GM19328 (cell line): Measurements from ENCODE around the gene CEP68.

ENCODE experiments used
- ATAC-seq: cut with Tn5 transposase; IDR thresholded peaks from one replicate; pipeline ENCODE4 v1.9.1; 2021; ENCODE audit warnings: mild to moderate bottlenecking, moderate library complexity; ENCODE audit not compliant: unreplicated experiment

CEP68 gene

DNA sequence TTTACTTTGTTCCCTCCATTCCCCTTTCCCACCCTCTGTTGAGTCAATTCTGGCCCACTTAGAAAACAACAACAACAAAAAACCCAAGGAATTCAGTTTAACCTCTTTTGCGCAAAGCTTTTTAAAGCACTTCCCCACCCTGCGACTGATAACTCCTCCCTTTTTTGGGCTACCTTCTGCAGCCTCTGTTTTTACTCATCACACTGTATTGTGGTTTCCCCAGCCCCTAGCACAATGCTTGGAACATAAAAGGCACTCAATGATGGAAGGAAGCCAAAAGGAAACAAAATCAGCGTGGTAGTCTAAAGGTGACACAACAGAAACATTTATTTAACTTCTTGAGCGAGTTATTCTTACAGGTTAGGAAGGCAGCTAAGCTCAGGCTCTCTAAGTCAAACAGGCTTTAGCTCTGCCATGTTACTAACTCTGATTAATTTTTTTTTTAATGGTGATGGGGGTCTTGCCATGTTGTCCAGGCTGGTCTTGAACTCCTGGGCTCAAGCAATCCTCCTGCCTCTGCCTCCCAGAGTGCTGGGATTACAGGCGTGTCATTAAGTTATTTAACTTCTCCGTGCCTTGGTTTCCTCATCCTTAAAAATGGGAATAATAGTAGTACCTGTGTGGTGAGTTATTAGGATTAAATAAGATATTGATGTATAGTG lies 1.3 kb downstream of the CEP68 start:
- ATAC-seq = no peak

DNA sequence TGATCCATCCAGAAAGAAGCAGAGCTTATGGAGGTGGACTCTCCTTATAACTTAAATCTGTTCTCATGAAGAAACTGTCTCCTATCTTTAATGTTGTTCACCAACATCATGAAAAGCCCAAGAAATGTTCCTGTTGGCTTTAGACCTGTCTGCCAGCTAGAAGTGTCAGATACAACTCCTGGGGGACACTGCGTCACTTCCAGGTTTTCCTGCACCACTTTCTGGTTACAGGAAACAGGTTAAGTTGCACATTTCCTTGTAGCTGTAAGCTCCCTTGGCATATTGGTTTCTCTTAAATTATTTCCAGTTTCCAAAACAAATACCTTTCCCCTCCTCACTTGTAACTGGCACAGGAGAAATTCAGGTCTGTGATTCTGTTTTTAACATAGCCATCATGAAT lies 2.9 kb downstream of the CEP68 start:
- ATAC-seq = no peak

DNA sequence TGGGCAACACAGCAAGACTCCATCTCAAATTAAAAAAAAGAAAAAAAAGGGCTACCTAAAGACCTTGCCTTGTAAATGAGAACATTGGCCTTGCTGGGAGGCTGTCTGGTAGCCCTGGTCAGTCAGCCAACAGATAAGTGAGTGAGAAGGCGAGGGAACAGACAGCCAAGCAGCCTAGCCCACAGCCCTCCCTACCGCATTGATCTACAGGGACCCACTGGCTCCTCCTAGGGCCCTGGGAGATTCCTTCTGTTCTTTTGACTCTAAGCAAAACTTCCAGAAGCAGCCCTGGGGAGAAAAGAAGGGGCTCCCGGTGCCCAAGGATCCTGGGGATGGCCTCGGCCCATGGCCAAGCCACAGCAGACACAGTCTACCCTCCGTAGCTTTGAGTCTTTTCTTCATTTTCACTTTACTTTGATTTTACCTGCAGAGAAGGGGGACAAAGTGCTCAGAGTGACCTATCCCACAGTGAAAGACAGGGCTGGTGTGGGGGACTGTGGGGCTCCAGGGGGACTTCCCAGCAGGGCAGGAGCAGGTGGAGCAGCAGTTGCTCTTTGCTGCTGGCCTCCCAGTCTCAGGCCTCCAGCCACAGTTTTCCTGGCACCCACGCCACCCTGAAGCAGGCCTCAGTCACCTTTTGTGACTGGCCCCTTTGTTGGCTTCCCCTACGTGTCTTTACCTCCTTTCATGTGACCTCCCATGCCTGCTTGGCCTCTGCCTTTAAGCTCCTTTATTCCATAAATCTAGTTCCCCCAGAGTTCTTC lies 5.1 kb downstream of the CEP68 start:
- no peak for ATAC-seq

DNA sequence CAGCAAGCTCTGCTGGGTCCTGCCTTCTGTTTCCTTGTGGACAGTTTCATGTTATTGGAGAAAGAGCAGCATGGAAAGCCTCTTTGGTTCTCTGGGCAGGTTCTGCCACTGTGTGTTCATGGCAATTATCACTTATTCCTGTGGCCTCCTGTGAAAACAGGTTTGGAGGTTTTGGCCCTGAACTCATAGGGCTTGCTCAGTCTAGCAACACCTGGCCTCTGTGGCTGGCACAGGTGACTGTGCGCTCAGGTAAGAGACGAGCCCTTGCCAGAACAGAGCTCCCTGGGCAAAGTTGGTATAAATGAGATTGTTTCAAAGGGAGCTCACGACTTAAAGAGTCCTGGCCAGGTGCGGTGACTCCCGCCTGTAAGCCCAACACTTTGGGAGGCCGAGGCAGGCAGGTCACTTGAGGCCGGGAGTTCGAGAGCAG lies 5.7 kb downstream of the CEP68 start:
- no peak for ATAC-seq

DNA sequence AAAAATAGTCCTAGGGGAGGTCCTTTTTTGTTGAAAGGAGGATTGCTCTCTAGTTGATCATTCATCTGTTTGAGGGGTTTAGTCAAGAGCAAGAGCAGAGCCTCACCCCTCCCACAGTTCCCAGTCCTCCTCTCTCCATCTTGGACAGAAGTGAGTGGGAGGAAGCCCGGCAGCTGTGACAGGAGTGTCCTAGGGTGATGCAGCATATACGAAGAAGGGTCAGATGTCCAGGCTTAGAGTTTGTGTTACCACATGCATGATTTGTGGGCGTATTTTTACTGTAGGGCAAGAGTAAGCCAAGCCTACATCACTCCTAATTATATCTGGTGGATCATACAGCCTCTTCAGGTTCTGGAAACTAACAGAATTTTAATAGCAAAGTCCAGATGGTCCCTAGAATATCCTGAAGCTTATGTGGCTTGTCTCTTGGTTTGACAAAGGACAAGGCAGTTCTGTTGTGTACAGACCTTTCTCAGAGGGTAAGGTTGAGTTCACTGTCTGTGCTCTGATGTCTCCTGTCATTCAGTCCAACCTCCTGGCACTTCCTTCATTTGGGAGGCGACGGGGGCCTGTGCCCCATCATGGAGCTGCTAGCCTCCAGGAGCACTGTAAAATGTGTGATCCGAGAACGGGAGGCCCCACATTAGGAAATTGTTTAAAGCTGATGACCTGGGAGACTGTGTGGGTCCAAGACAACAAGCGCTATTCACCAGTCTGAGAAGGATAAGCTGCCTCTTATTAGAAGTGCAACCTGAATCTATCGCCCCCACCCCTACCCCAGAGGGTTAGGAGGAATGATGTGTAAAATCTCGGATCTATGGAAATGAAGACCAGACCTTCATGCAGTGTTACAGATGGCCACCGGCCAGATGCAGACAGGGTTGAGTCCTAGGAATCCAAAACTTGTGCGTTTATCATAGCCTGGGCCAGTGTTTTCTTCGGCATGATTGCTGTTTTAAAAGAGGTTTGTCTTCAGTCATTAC lies 6.9 kb downstream of the CEP68 start:
- ATAC-seq = no peak

DNA sequence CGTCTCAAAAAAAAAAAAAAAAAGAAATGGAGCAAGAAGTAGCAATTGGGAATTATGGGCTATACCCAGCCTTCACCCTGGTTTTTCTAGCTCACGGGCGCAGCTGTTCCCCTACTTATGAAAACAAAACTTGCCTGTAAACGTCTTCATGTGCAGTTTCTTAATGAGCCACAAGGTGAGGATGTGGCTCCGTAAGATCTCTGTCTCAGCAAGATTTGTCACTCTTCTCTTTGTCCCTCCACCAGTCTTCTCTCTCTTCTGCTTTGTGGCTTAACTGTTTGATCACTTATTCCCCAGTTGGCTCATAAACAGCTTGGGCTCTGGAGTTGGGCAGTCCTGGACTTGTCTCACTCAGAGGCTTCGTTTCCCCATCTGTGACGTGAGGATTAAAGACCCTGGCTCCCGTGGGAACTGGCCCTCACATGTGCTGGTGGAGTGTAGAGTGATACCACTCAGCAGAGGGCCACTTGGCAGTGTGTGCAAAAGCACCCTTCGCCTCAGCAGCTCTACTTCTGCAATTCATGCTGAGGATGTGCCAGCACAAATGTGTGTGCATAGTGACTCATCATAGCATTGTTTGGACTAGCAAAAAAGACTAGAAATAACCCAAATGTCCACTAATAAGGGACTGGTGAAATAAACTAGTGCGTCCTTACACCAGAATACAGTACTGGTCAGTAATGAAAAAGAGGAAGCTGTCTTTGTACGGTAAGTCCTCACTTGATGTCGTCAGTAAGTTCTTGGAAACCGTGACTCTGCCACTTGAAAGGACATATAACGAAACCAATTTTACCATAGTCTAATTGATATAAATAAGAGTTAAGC lies 8.7 kb downstream of the CEP68 start:
- ATAC-seq = peak; percentile 72

DNA sequence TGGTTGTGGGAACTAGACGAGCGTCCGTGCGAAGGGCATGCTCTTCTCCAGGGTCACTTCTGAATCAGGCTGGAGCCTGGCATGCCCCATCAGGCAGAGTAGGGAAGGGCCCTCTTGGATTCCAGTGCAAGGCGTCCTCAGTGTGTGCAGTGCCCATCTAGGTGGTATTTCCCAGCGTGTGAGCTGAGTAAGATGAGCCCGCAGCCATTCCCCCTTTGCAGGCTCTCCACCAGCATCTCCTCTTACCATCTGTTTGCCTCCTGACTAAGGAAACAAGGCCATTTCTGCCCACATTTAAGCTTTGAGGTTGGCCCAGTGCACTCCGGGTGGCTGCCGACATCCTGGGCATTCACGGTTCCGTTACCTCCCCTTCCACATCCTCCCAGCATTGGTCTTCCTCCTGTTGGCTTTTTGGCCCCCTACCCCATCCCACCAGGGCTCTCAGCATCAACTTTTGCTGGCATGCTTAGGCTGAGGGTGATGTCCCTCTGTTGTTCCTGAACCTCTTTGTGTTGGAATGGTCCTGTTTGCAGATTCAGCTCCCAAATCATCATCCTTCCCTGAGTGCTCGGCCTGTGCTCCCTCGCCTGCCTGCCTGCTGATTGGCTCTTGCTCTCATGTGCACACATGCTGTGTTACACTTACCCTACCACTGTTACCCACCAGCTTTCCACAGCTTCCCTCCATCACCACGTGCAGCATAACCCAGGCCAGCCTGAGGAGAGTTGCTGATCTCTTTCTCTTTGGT lies 11.8 kb downstream of the CEP68 start:
- no peak for ATAC-seq

DNA sequence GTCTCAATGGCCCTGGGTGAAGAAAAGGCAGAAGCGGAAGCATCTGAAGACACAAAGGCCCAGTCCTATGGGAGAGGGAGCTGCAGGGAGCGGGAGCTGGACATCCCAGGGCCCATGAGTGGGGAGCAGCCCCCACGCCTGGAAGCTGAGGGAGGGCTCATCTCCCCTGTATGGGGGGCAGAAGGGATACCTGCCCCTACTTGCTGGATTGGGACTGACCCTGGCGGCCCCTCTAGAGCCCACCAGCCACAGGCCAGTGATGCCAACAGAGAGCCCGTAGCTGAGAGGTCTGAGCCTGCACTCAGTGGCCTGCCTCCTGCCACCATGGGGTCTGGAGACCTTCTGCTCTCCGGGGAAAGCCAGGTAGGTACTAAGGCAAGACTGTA lies 13.2 kb downstream of the CEP68 start:
- ATAC-seq = no peak

DNA sequence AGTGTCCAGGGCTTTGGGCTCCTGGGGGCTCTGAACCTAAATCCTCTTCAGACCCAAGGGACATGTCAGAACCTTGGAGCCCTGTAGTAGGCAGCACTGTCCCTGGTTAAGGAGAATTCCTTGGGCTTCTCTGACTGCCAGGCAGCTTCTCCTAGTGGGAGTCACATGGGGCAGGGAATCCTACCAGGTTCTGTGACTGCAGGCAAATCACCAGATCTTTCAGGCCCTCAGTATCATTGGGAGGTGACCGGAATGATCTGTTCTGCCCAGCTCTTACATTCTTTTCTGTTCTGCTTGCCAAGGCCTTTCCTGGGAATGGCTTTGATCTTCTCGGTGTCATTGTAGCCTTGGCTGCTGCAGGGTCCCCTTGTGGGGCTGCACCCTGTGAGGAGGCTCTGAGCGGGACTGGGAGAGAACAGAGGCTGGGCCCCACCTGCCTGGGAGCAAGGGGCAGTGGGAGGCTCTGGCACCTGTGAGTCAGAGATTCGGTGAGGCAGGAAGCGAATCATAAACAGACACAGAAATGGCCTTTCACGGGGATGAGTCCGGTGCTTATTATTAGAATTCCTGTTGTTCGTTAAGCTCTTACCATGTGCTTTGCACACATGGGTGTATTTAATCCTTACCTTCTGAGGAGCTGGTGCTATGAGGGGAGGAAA lies 14.1 kb downstream of the CEP68 start:
- ATAC-seq = no peak

DNA sequence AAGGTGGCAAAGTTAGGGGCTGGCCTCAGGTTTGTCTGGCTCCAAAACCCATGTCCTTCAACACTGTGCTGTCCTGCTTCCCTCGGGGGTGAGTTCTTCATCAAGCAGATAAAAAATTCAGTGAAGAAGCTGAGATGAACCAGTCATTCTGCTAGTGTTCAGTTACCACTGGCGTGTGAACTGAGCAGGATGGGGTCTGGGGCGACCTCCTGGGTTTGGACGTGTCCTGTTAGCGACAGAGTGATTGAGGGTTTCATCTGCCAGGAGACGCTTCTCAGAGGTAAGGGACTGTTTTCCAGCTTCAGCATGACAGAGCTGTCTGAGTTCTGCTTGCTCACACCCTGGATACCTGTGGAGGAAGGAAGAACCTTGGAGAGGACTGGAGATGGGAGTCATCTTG lies 14.6 kb downstream of the CEP68 start:
- ATAC-seq = no peak

DNA sequence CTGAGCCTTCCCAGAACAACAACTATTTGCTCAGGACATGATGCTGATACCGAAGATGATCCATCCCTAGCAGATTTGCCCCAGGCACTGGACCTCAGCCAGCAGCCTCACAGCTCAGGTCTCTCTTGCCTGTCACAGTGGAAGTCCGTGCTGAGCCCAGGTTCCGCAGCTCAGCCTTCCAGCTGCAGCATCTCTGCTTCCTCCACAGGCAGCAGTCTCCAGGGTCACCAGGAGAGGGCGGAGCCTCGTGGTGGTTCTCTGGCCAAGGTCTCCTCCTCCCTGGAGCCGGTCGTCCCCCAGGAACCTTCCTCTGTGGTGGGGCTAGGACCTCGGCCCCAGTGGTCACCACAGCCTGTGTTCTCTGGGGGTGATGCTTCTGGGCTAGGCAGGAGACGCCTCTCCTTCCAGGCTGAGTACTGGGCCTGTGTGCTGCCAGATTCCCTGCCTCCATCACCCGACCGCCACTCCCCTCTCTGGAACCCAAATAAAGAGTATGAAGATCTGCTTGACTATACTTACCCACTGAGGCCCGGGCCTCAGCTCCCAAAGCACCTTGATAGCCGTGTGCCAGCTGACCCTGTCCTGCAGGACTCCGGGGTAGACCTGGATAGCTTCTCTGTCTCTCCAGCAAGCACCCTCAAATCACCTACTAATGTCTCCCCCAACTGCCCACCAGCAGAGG lies 15.4 kb downstream of the CEP68 start:
- no peak for ATAC-seq

DNA sequence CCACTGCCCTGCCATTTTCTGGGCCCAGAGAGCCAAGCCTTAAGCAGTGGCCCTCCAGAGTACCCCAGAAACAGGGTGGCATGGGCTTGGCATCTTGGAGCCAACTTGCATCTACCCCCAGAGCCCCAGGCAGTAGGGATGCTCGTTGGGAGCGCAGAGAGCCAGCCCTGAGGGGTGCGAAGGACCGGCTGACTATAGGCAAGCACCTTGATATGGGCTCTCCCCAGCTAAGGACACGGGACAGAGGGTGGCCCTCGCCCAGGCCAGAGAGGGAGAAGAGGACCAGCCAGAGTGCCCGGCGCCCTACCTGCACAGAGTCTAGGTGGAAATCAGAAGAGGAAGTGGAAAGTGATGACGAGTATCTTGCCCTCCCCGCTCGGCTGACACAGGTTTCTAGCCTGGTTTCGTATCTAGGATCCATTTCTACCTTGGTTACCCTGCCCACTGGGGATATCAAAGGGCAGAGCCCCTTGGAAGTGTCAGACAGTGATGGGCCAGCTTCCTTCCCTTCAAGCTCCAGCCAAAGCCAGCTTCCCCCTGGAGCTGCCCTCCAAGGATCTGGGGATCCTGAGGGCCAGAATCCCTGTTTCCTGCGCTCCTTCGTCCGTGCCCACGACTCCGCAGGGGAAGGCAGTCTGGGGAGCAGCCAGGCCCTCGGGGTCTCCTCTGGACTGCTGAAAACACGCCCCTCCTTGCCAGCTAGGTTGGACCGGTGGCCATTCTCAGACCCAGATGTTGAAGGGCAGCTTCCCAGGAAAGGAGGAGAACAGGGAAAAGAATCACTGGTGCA lies 16.2 kb downstream of the CEP68 start:
- ATAC-seq = no peak

DNA sequence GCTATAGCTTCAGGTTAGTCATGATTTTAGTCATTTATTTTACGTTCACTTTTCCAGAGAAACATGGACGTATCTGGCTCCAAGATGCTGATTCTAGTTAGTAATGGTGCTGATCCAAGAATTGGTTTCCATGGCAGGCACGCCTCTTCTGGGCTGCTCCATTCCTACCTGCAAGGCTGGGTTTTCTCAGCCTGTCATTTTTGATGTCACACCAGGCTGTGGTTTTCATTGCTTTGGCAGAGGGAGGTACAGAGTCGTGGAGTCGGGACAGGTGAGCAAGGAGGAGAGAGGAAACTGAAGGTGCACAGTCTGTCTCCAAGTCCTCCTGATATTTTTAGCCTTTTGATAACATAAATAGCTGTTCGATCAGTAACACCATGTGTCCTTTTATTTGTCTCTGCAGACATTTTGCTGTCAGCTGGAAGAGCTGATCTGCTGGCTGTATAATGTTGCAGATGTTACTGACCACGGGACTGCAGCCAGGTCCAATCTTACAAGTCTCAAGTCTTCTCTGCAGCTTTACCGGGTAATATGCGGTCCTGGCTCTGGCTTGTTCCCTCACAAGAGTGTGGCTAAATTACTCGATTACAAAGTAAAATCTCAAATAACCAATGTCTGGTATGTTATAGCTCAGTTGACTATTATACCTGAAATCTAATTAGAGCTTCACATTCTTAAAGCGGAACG lies 17.8 kb downstream of the CEP68 start:
- ATAC-seq = no peak

DNA sequence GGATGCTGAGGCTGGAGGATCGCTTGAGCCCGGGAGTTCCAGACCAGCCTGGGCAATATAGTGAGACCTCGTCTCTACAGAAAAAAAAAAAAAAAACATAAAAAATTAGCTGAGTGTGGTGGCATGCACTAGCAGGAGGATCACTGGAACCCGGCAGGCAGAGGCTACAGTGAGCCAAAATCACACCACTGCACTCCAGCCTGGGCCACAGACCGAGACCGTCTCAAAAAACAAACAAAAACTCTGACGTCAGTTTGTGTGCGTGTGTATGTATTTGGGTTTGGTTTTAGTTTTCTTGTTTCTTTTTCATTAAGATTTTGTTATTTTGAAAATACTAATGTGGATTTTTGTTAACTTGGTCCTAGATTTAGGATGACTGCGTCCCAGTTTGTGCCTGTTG lies 19.0 kb downstream of the CEP68 start:
- ATAC-seq = no peak

DNA sequence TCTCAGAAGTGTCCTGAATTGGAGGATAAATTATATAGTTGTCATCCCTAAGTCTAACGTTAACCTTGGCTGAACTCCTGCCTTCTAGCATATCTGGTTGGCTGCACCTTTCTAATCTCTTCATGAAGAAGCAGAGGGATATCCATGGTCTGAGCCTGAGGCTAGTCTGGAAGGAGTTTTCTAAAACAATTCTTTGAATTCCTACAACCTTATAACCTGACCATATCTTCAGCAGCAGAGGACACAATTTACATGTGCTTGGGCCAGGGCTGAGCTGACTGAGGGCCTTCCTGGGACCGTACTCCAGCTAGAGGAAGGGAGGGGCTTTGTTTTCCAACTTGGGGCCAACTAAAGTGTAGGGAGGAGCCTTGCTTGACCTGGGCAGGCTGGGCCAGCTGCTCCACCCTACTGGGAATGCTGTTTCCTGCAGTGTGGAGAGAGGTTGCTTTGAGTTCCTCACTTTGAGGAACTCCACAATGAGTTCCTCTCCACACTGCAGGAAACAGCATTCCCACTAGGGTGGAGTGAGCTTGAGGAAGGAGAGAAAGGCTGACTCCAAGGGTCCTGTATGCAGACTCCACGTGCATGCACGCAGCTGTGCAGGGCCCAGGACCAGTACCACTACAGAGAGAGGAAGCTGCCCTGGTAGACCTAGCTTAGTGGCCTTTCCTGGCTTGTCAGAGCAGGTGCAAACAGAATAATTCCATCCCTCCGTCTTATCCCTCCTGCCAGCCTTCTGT lies 19.6 kb downstream of the CEP68 start:
- ATAC-seq = no peak

DNA sequence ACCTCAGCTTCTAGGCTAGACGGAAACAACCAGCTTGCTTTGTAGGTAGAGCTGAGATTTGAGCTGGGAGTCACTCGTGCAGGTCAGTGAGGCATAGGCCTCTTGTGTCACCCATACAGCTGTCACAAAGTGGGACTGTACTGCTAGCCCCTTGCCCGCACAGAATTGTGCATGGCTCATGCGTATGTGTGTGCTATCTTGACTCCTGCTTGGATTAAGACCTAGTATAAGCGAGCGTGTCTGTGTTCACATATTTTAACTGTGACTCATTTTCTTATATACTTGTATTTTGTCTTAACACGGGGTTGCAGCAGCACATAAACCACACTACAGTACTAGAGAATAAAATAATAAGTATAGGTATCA lies 20.1 kb downstream of the CEP68 start:
- no peak for ATAC-seq

DNA sequence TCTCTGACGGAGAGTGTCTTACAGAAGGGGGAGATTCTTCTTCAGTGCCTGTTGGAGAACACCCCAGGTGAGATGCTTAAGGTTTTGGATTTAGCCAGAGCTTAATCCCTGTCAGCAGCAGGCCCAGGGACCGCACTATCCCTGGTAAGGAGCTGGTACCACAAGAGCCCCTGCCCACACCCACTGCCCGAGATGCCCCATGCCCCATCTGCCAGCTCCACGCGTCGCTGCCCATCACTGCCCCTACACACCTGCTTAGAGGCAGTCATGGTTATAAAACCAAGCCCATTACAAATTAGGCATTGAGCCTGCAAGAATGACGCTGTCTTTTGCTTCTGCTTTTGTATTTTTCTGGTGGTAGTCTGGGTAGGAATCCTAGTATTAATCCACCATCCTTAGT lies 21.7 kb downstream of the CEP68 start:
- no peak for ATAC-seq
